NCI-H69 (cell line): ENCODE data around the gene GALNT6.
"Not testable (repeated sequence)": the region's sequence is repeated elsewhere in the genome, so short reads cannot be mapped to it uniquely, and the experiment has no call there.

Experiments used
- DNase-seq: peaks from one replicate; lab custom pipeline; 2025; lab: John Stamatoyannopoulos, UW

GALNT6 gene

GRCh38 chr12:51322452-51322851 is 68.8 kb downstream of the GALNT6 start:
- DNase-seq: no peak

GRCh38 chr12:51321882-51322281 is 69.3 kb downstream of the GALNT6 start:
- DNase-seq: no peak

- peak; percentile 89 for DNase-seq
These were observed 70.4 kb downstream of the GALNT6 start for GRCh38 chr12:51320695-51321320.

GRCh38 chr12:51320311-51320694 is 70.9 kb downstream of the GALNT6 start:
- DNase-seq: peak; percentile 76

- DNase-seq: peak; percentile 9
These were observed 72.2 kb downstream of the GALNT6 start for GRCh38 chr12:51318846-51319599.

- not testable (repeated sequence) for DNase-seq
These were observed 73.0 kb downstream of the GALNT6 start for GRCh38 chr12:51318057-51318806.

- DNase-seq: no peak
These were observed 79.8 kb downstream of the GALNT6 start for GRCh38 chr12:51311389-51311788.

GRCh38 chr12:51307655-51308593 is 83.3 kb downstream of the GALNT6 start:
- no peak for DNase-seq

GRCh38 chr12:51306507-51306906 is 84.7 kb downstream of the GALNT6 start:
- DNase-seq: no peak
